Endothelial cell of umbilical vein (primary cell): Measurements from ENCODE around the gene GABRA5. TPM values are rescaled to one million over a fixed set of nuclear protein-coding genes. Genes with fewer than 3 reads are reported as not detected.

Source experiments
- BruUV-seq: library from RNA; stranded (reverse); fragments of 400-500 nt; replicated peaks from 2 replicates; lab custom pipeline; 2021; lab: Mats Ljungman, UMichigan
- CTCF ChIA-PET: fragments of 300-600, 350-600 bp; sonication (Branson Sonifier 250); formaldehyde crosslinking; loops from one replicate; lab custom pipeline; 2021; ENCODE audit warnings: antibody characterized with exemption, inconsistent platforms; lab: Charles Lee
- POLR2A ChIA-PET: fragments of 300-600, 350-600 bp; sonication (Branson Sonifier 250); formaldehyde crosslinking; loops from one replicate; lab custom pipeline; 2021; ENCODE audit warnings: antibody characterized with exemption, inconsistent platforms; lab: Charles Lee
- DNase-seq: peaks from one replicate; pipeline ENCODE4 v3.0.0-alpha.2; 2011; ENCODE audit warnings: low read depth, low spot score
- FAIRE-seq: peaks from 2 replicates; lab custom pipeline; 2011; peaks lifted over from hg19 to GRCh38; lab: Jason Lieb, UNC
- H2AFZ ChIP-seq: 2 replicates; pipeline ENCODE4 v1.6.0; 2012; ENCODE audit warnings: low read depth, low read length, control low read depth, inconsistent platforms
- H3K27ac ChIP-seq: 2 replicates; pipeline ENCODE4 v1.5.1; 2011; ENCODE audit warnings: low read depth, mild to moderate bottlenecking, control low read depth, low read length, moderate library complexity; ENCODE audit not compliant: insufficient read depth
- H3K27me3 ChIP-seq, 2 experiments: 2 replicates each; pipeline versions ENCODE4 v1.6.0 to v1.6.1; 2011; ENCODE audit warnings: low read length in 2 of 2, mixed read lengths in 1 of 2; ENCODE audit not compliant: control insufficient read depth in 2 of 2, insufficient read depth in 2 of 2
- H3K36me3 ChIP-seq, 2 experiments: 2 replicates in 1 of 2; 3 replicates in 1 of 2; pipeline ENCODE4 v1.5.1; 2011; ENCODE audit warnings: low read length in 2 of 2, mild to moderate bottlenecking in 1 of 2, moderate library complexity in 1 of 2; ENCODE audit not compliant: control insufficient read depth in 2 of 2, insufficient read depth in 2 of 2; ENCODE audit errors: extremely low read depth in 1 of 2
- H3K4me1 ChIP-seq: 3 replicates; pipeline ENCODE4 v1.5.1; 2011; ENCODE audit warnings: mild to moderate bottlenecking, low read length; ENCODE audit not compliant: control insufficient read depth, insufficient read depth; ENCODE audit errors: extremely low read depth
- H3K4me2 ChIP-seq: 2 replicates; pipeline ENCODE4 v1.6.1; 2011; ENCODE audit warnings: low read length, control low read depth, mixed read lengths; ENCODE audit not compliant: insufficient read depth
- H3K4me3 ChIP-seq, 3 experiments: fragments of 200-600 bp in 1 of 3; sonication (generic), shearing (Covaris generic) in 1 of 3; replicated peaks in 1 of 3; 2 replicates each; pipeline ENCODE4 v1.5.1; 2011 to 2016; ENCODE audit warnings: control low read depth in 3 of 3, low read length in 3 of 3, mild to moderate bottlenecking in 2 of 3, inconsistent platforms in 1 of 3, low read depth in 1 of 3, moderate library complexity in 1 of 3; ENCODE audit not compliant: insufficient read depth in 1 of 3
- H3K79me2 ChIP-seq: 2 replicates; pipeline ENCODE4 v1.6.0; 2012; ENCODE audit warnings: low read length, inconsistent platforms; ENCODE audit not compliant: control insufficient read depth, insufficient read depth
- H3K9ac ChIP-seq: replicated peaks from 2 replicates; pipeline ENCODE3; 2011; ENCODE audit warnings: low read length, control low read depth; ENCODE audit not compliant: insufficient read depth; ENCODE audit errors: extremely low read depth
- H3K9me1 ChIP-seq: replicated peaks from 3 replicates; pipeline ENCODE4 v1.6.0; 2011; ENCODE audit warnings: mild to moderate bottlenecking, low read length; ENCODE audit not compliant: control insufficient read depth, insufficient read depth; ENCODE audit errors: extremely low read depth
- H3K9me3 ChIP-seq: replicated peaks from 2 replicates; pipeline ENCODE4 v1.5.1; 2012; ENCODE audit warnings: low read length, inconsistent platforms; ENCODE audit not compliant: control insufficient read depth, insufficient read depth
- H4K20me1 ChIP-seq: replicated peaks from 2 replicates; pipeline ENCODE3; 2011; ENCODE audit warnings: mild to moderate bottlenecking, low read length; ENCODE audit not compliant: control insufficient read depth, insufficient read depth; ENCODE audit errors: extremely low read depth
- CTCF ChIP-seq, 2 donors: IDR thresholded peaks; 1 replicate in 1 of 2; 2 replicates in 1 of 2; pipeline ENCODE4 v1.5.1; 2011; ENCODE audit warnings: low read length in 2 of 2, mild to moderate bottlenecking in 2 of 2, moderate library complexity in 2 of 2, control low read depth in 1 of 2, inconsistent platforms in 1 of 2, low read depth in 1 of 2; ENCODE audit not compliant: insufficient read depth in 1 of 2; ENCODE audit errors: extremely low read depth in 1 of 2
- EZH2 ChIP-seq: IDR thresholded peaks from 2 replicates; pipeline ENCODE4 v1.6.1; 2012; ENCODE audit warnings: borderline replicate concordance, low read depth, mild to moderate bottlenecking, moderate library complexity, low read length, inconsistent platforms; ENCODE audit not compliant: severe bottlenecking
- FOS ChIP-seq: IDR thresholded peaks from 2 replicates; pipeline ENCODE4 v1.6.1; 2011; ENCODE audit warnings: mild to moderate bottlenecking, low read length, moderate library complexity, borderline replicate concordance; ENCODE audit not compliant: insufficient read depth
- GATA2 ChIP-seq: IDR thresholded peaks from 2 replicates; pipeline ENCODE4 v1.7.0; 2011; ENCODE audit warnings: low read depth, mild to moderate bottlenecking, moderate library complexity, mixed read lengths, low read length; ENCODE audit not compliant: insufficient read length, insufficient read depth
- JUN ChIP-seq: IDR thresholded peaks from 2 replicates; pipeline ENCODE4 v1.6.1; 2011; ENCODE audit warnings: borderline replicate concordance, low read depth; ENCODE audit not compliant: insufficient read length, insufficient read depth
- MAX ChIP-seq: IDR thresholded peaks from 2 replicates; pipeline ENCODE4 v1.6.1; 2011; ENCODE audit not compliant: insufficient read depth, insufficient read length
- MYC ChIP-seq: IDR thresholded peaks from one replicate; pipeline ENCODE4 v1.6.1; 2011; ENCODE audit warnings: mild to moderate bottlenecking, low read depth, low read length
- POLR2A ChIP-seq: IDR thresholded peaks from 2 replicates; pipeline ENCODE4 v1.6.1; 2012; ENCODE audit warnings: low read depth, mild to moderate bottlenecking, control low read depth, low read length
- POLR2AphosphoS5 ChIP-seq: IDR thresholded peaks from 2 replicates; pipeline ENCODE4 v1.6.1; 2012; ENCODE audit warnings: low read depth, mild to moderate bottlenecking, control low read depth, low read length, moderate library complexity; ENCODE audit not compliant: insufficient read depth
- dilution Hi-C: fragments of 300-500 bp; cut with MboI; formaldehyde crosslinking; loops from one replicate; pipeline ENCODE4 v1.15.0; 2019; ENCODE audit warnings: low sequenced_read_pairs; ENCODE audit not compliant: extremely low pct_ligation_motif_present
- intact Hi-C: fragments of 100-400 bp; cut with micrococcal nuclease; formaldehyde crosslinking; loops from one replicate; pipeline ENCODE4 v1.10.0; 2022
- polyA plus RNA-seq, 4 experiments: library from polyadenylated mRNA; depleted of rRNA in 3 of 4; stranded (reverse) in 3 of 4; unstranded in 1 of 4; fragments of >200 nt; gene quantifications; 2 replicates each; pipeline versions ENCODE4 v1.2.1 to v1.2.3, GENCODE V29; 2011 to 2012; ENCODE audit warnings: missing spikeins in 1 of 4
- total RNA-seq: library from RNA; stranded (reverse); gene quantifications from 2 replicates; pipeline ENCODE4 v1.2.3, GENCODE V29; 2021

GABRA5 gene
- total and polyA plus RNA-seq, 2 donors (not counting 3 experiments of a cell fraction or from before 2014, with no cell fraction given): not detected

- Histone ChIP-seq H3K36me3 (no peaks in the 10 kb centered on the region), H3K9me1 (no peaks in the 10 kb centered on the region), H4K20me1 (no peaks in the 10 kb centered on the region), H3K27ac (no peak overlapping the region), H3K27me3 (peaks cover 0 to 4% of the 10 kb centered on the region in 2 experiments), H3K9ac (no peak overlapping the region), H3K79me2 (no peaks in the 10 kb centered on the region), H3K4me2 (no peak overlapping the region), H3K4me3 (no peak overlapping the region), H2AFZ (no peak overlapping the region), H3K4me1 (no peaks in the 10 kb centered on the region), H3K9me3 (no peaks in the 10 kb centered on the region)
- no TSS peak for BruUV-seq
- intact Hi-C loops: loop anchor here (2.0 kb wide), 1 partner anchor 15 kb away; no protein-coding TSS in a partner anchor
- ChIA-PET CTCF (no interaction called here), POLR2A (no interaction called here)
- peak in 1 of 2 donors; percentile 3 for TF ChIP-seq CTCF (IDR thresholded peaks at IDR 0.05; ENCODE audit: extremely low read depth in 1 of 2, insufficient read depth in 1 of 2, low read depth in 1 of 2, low read length in 2 of 2)
- TF ChIP-seq EZH2: no peak
- FAIRE-seq (no peak), DNase-seq (no peak)
- dilution Hi-C loops: no loop called here
Measured at GRCh38 chr15:26974120-26974780, 107.4 kb downstream of the GABRA5 start.

GRCh38 chr15:26981492-26981891 is 114.6 kb downstream of the GABRA5 start:
- Histone ChIP-seq H3K36me3 (no peaks in the 10 kb centered on the region), H3K9me3 (peaks cover 2% of the 10 kb centered on the region), H2AFZ (no peak overlapping the region), H4K20me1 (no peaks in the 10 kb centered on the region), H3K9me1 (no peaks in the 10 kb centered on the region), H3K4me2 (no peak overlapping the region), H3K4me3 (no peak overlapping the region), H3K4me1 (no peaks in the 10 kb centered on the region), H3K79me2 (no peaks in the 10 kb centered on the region), H3K9ac (no peak overlapping the region), H3K27ac (no peak overlapping the region), H3K27me3 (no peaks in the 10 kb centered on the region)
- dilution Hi-C loops (no loop called here), intact Hi-C loops (no loop called here)
- POLR2A ChIA-PET: no interaction called here
- DNase-seq: no peak
- BruUV-seq: no TSS peak
- no peak for FAIRE-seq
- TF ChIP-seq POLR2A (no peak), MAX (no peak), GATA2 (no peak), JUN (no peak), CTCF (IDR thresholded peaks at IDR 0.05; ENCODE audit: extremely low read depth in 1 of 2, insufficient read depth in 1 of 2, low read depth in 1 of 2, low read length in 2 of 2) (no peak), EZH2 (no peak), POLR2AphosphoS5 (no peak), MYC (no peak), FOS (no peak)
- CTCF ChIA-PET: no interaction called here
